Measurements from ENCODE around the gene TCOF1.

- TF ChIP-seq CTCF (IDR thresholded peaks at IDR 0.05) (no peak), POLR2A (IDR thresholded peaks at IDR 0.05) (no peak), EP300 (IDR thresholded peaks at IDR 0.05) (no peak), POLR2AphosphoS5 (IDR thresholded peaks at IDR 0.05) (no peak)
These were observed 43.0 kb downstream of the TCOF1 start for GRCh38 chr5:150400316-150401075.
